ENCODE results near the gene RYR1.

RYR1 gene

GRCh38 chr19:38506723-38507550, 73.4 kb downstream of the RYR1 start (continued):
- TF ChIP-seq ZNF18 (tag by site-specific recombination; IDR thresholded peaks at IDR 0.05) (no peak), ZNF335 (tag by site-specific recombination; conservative IDR thresholded peaks at IDR 0.05) (peak; percentile 61), PRDM10 (tag by site-specific recombination; IDR thresholded peaks at IDR 0.05) (no peak), MEIS1 (CRISPR knock-in tag; IDR thresholded peaks at IDR 0.05; ENCODE audit: borderline replicate concordance) (no peak), ZNF302 (tag by site-specific recombination; IDR thresholded peaks at IDR 0.05; ENCODE audit: low read depth) (no peak), ZNF184 (tag by site-specific recombination; IDR thresholded peaks at IDR 0.05) (no peak), IKZF3 (tag by site-specific recombination; IDR thresholded peaks at IDR 0.05) (no peak), ZNF626 (tag by site-specific recombination; IDR thresholded peaks at IDR 0.05) (no peak), SP7 (tag by site-specific recombination; IDR thresholded peaks at IDR 0.05) (peak; percentile 20; the same call in 1 of the 2 replicates), WT1 (tag by site-specific recombination; IDR thresholded peaks at IDR 0.05) (no peak), GLIS2 (tag by site-specific recombination; IDR thresholded peaks at IDR 0.05) (peak; percentile 12), ZBTB17 (tag by site-specific recombination; IDR thresholded peaks at IDR 0.05) (peak; percentile 95), BCL6B (tag by site-specific recombination; IDR thresholded peaks at IDR 0.05) (no peak), ZFHX2 (tag by site-specific recombination; conservative IDR thresholded peaks at IDR 0.05) (no peak), KLF16 (tag by site-specific recombination; IDR thresholded peaks at IDR 0.05) (0 out of 2 replicates have a peak, but pooled peaks have one; percentile 37), SP3 (tag by site-specific recombination; IDR thresholded peaks at IDR 0.05) (peak; percentile 100), ZNF664 (tag by site-specific recombination; IDR thresholded peaks at IDR 0.05) (no peak), ZBTB44 (tag by site-specific recombination; IDR thresholded peaks at IDR 0.05) (no peak)
- TF ChIP-seq, protein P1, sequence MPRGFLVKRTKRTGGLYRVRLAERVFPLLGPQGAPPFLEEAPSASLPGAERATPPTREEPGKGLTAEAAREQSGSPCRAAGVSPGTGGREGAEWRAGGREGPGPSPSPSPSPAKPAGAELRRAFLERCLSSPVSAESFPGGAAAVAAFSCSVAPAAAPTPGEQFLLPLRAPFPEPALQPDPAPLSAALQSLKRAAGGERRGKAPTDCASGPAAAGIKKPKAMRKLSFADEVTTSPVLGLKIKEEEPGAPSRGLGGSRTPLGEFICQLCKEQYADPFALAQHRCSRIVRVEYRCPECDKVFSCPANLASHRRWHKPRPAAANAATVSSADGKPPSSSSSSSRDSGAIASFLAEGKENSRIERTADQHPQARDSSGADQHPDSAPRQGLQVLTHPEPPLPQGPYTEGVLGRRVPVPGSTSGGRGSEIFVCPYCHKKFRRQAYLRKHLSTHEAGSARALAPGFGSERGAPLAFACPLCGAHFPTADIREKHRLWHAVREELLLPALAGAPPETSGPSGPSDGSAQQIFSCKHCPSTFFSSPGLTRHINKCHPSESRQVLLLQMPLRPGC (tag by site-specific recombination; IDR thresholded peaks at IDR 0.05): peak; percentile 83
- TF ChIP-seq, protein P2, sequence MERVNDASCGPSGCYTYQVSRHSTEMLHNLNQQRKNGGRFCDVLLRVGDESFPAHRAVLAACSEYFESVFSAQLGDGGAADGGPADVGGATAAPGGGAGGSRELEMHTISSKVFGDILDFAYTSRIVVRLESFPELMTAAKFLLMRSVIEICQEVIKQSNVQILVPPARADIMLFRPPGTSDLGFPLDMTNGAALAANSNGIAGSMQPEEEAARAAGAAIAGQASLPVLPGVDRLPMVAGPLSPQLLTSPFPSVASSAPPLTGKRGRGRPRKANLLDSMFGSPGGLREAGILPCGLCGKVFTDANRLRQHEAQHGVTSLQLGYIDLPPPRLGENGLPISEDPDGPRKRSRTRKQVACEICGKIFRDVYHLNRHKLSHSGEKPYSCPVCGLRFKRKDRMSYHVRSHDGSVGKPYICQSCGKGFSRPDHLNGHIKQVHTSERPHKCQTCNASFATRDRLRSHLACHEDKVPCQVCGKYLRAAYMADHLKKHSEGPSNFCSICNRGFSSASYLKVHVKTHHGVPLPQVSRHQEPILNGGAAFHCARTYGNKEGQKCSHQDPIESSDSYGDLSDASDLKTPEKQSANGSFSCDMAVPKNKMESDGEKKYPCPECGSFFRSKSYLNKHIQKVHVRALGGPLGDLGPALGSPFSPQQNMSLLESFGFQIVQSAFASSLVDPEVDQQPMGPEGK (tag by site-specific recombination; IDR thresholded peaks at IDR 0.05): peak; percentile 83
- TF ChIP-seq, protein P3, sequence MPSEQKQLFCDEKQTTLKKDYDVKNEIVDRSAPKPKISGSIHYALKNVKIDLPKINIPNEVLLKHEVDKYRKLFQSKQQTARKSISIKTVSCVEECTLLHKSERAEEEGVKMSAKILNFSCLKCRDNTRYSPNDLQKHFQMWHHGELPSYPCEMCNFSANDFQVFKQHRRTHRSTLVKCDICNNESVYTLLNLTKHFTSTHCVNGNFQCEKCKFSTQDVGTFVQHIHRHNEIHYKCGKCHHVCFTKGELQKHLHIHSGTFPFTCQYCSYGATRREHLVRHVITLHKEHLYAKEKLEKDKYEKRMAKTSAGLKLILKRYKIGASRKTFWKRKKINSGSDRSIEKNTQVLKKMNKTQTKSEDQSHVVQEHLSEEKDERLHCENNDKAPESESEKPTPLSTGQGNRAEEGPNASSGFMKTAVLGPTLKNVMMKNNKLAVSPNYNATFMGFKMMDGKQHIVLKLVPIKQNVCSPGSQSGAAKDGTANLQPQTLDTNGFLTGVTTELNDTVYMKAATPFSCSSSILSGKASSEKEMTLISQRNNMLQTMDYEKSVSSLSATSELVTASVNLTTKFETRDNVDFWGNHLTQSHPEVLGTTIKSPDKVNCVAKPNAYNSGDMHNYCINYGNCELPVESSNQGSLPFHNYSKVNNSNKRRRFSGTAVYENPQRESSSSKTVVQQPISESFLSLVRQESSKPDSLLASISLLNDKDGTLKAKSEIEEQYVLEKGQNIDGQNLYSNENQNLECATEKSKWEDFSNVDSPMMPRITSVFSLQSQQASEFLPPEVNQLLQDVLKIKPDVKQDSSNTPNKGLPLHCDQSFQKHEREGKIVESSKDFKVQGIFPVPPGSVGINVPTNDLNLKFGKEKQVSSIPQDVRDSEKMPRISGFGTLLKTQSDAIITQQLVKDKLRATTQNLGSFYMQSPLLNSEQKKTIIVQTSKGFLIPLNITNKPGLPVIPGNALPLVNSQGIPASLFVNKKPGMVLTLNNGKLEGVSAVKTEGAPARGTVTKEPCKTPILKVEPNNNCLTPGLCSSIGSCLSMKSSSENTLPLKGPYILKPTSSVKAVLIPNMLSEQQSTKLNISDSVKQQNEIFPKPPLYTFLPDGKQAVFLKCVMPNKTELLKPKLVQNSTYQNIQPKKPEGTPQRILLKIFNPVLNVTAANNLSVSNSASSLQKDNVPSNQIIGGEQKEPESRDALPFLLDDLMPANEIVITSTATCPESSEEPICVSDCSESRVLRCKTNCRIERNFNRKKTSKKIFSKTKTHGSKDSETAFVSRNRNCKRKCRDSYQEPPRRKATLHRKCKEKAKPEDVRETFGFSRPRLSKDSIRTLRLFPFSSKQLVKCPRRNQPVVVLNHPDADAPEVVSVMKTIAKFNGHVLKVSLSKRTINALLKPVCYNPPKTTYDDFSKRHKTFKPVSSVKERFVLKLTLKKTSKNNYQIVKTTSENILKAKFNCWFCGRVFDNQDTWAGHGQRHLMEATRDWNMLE (tag by site-specific recombination; conservative IDR thresholded peaks at IDR 0.05; ENCODE audit: low read depth): no peak

Data from HEK293 (cell line).